PC-3 (cell line): ENCODE measurements around the gene ENTHD1. TPM values are rescaled to one million over a fixed set of nuclear protein-coding genes. Genes with fewer than 3 reads are reported as not detected.

Source experiments
- ATAC-seq: fragments of 200-7000 bp; cut with Tn5 transposase; 2 replicates; pipeline ENCODE4 v1.9.1; 2020; ENCODE audit warnings: mild to moderate bottlenecking, moderate library complexity
- BruUV-seq: library from RNA; stranded (reverse); fragments of 400-500 nt; replicated peaks from 2 replicates; lab custom pipeline; 2021; lab: Mats Ljungman, UMichigan
- CTCF ChIA-PET: fragments of 300-600 bp; sonication (Branson Sonifier 250); formaldehyde crosslinking; loops from one replicate; lab custom pipeline; 2022; ENCODE audit warnings: antibody characterized with exemption; lab: Charles Lee
- POLR2A ChIA-PET: fragments of 300-600 bp; sonication (Branson Sonifier 250); formaldehyde crosslinking; loops from one replicate; lab custom pipeline; 2022; ENCODE audit warnings: antibody characterized with exemption; ENCODE audit not compliant: unreplicated experiment; lab: Charles Lee
- DNase-seq: peaks from one replicate; pipeline ENCODE4 v3.0.0-alpha.2; 2015
- H2AFZ ChIP-seq: fragments of 300-600 bp; sonication (generic); 2 replicates; pipeline ENCODE4 v1.6.0; 2016; ENCODE audit warnings: antibody characterized with exemption, low read length
- H3F3A ChIP-seq: fragments of 300-600 bp; sonication (generic); one replicate; pipeline ENCODE4 v1.6.0; 2017; ENCODE audit warnings: antibody characterized with exemption, low read length, control low read depth, mild to moderate bottlenecking; ENCODE audit not compliant: unreplicated experiment
- H3K27ac ChIP-seq: fragments of 300-600 bp; sonication (generic); 2 replicates; pipeline ENCODE4 v1.5.1; 2016; ENCODE audit warnings: mild to moderate bottlenecking, low read length
- H3K27me3 ChIP-seq: fragments of 300-600 bp; sonication (generic); 2 replicates; pipeline ENCODE4 v1.6.1; 2016; ENCODE audit warnings: low read length, mixed read lengths
- H3K36me3 ChIP-seq: fragments of 300-600 bp; sonication (generic); 2 replicates; pipeline ENCODE4 v1.6.1; 2016; ENCODE audit warnings: low read depth, mixed run types, low read length, mixed read lengths
- H3K4me1 ChIP-seq: fragments of 300-600 bp; sonication (generic); 2 replicates; pipeline ENCODE4 v1.5.1; 2016; ENCODE audit warnings: low read length; ENCODE audit not compliant: insufficient read depth
- H3K4me2 ChIP-seq: fragments of 300-600 bp; sonication (generic); 2 replicates; pipeline ENCODE4 v1.6.0; 2016; ENCODE audit warnings: low read length
- H3K4me3 ChIP-seq: fragments of 300-600 bp; sonication (generic); 2 replicates; pipeline ENCODE4 v1.5.1; 2016; ENCODE audit warnings: mild to moderate bottlenecking, low read length, mixed read lengths
- H3K79me2 ChIP-seq: fragments of 300-600 bp; sonication (generic); 2 replicates; pipeline ENCODE4 v1.6.1; 2017; ENCODE audit warnings: low read length, mixed read lengths
- H3K9ac ChIP-seq: fragments of 300-600 bp; sonication (generic); 2 replicates; pipeline ENCODE4 v1.6.0; 2016; ENCODE audit warnings: mild to moderate bottlenecking, low read length
- H3K9me2 ChIP-seq: fragments of 300-600 bp; sonication (generic); replicated peaks from 2 replicates; pipeline ENCODE4 v1.6.1; 2016; ENCODE audit warnings: mixed run types, low read length, mixed read lengths
- H3K9me3 ChIP-seq: fragments of 300-600 bp; sonication (generic); 2 replicates; pipeline ENCODE4 v1.6.1; 2016; ENCODE audit warnings: low read length, mixed read lengths
- H4K20me1 ChIP-seq: fragments of 300-600 bp; sonication (generic); 2 replicates; pipeline ENCODE4 v1.6.1; 2016; ENCODE audit warnings: low read length, mixed read lengths
- EZH2 ChIP-seq: fragments of 300-600 bp; sonication (generic); IDR thresholded peaks from one replicate; pipeline ENCODE4 v1.6.1; 2017; ENCODE audit warnings: antibody characterized with exemption, mild to moderate bottlenecking, low read length; ENCODE audit not compliant: unreplicated experiment
- EZH2phosphoT487 ChIP-seq: fragments of 300-600 bp; sonication (generic); IDR thresholded peaks from 2 replicates; pipeline ENCODE4 v1.6.1; 2018; ENCODE audit warnings: mild to moderate bottlenecking, antibody characterized with exemption, low read length, borderline replicate concordance
- intact Hi-C: fragments of 100-400 bp; cut with micrococcal nuclease; formaldehyde crosslinking; loops from 2 replicates; pipeline ENCODE4 v1.9.0; 2023
- total RNA-seq: library from RNA; depleted of rRNA; stranded (reverse); fragments of >200 nt; gene quantifications from 2 replicates; pipeline ENCODE4 v1.2.3, GENCODE V29; 2014
- TF ChIP-seq, protein P1 (sequence below): fragments of 300-600 bp; sonication (generic); conservative IDR thresholded peaks from 2 replicates; pipeline ENCODE4 v1.5.1; 2017; ENCODE audit warnings: antibody characterized with exemption, low read depth, mild to moderate bottlenecking, low read length

ENTHD1 gene
- total RNA-seq, 1 experiment from 2014 or later: not detected

DNA sequence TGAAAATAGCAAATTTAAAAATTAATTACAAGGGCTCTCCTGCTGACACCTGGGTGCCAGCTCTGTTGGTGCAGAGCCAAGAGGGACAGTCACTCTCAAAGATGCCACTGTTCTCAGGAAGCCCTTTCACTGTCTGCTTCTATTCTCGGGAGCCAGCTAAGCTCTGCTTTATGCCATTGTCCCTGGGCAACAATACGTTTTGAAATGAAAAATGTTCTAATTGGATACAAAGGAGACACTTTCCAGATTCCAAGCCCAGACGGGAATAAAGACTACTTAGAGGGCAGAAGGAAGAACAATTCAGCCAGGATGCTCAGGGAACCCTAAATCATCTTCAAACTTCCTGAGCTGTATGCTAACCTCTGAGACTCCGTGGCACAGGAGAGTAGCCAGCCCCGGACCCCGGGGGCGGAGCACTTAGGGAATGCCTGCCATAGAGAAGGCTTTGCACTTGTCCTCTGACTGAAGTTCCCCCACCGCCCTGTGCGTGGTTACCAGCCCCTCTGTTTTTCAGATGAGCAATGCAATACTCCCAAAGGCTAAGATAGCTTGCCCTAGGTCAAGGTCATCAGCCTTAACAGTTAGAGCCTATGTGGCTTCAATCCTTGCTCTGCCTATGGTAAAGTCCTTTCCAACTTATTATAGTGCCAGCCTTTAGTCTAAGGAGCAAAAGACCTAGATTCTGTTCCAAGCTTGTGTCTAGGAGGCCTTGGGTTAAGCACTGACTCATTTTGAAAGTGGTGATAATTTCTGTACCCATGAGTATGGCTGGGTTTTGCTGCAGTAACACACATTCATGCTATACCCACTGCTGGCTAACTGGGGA lies 172.1 kb downstream of the ENTHD1 start:
- ATAC-seq: no peak
- POLR2A ChIA-PET: no interaction called here

DNA sequence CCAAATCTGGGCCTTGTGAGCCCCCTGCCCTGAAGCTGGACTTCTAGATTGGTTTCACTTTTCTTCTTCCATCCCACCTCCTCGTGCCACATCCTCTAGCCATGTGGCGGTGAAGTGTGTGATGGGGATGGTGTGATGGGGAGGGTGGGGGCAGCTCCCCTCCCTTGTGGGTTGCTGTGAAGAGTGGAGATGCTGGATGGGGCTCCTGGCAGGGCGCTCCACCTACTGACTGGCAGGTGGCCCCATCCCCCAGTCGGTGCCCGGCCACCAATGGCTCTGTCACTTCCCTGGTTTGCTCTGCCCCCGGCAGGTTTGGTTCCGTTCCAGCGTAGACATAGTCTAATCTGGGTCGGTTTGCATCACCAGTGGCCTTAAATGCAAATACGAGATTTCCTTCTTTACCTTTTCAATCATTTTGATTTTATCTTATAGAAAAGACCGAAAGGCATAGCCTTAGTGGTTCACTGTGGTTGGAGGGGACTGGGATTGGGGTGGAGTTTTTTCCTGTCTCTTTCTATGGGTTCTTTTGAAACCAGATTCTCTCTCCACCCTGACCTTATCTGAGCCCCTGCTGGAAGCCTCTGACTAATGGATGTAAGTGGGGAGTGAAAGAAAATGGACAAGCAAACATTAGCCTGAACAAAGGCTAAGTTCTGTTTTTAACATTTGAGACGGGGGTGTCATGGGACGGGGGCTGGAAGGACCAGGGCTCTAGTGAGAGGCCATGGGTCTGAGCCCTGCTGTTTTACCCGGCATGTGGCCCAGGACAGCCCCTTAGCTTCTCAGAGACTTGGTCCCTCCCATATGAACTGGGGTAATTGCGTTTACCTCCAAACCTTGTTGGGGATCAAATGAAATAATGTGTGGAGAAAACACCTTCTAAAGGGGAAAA lies 173.8 kb downstream of the ENTHD1 start:
- H2AFZ ChIP-seq: no peak overlapping the region
- no peak overlapping the region for H3K9ac ChIP-seq
- no peaks in the 10 kb centered on the region for H4K20me1 ChIP-seq
- ChIA-PET POLR2A (no interaction called here), CTCF (no interaction called here)
- H3K4me3 ChIP-seq: no peak overlapping the region
- intact Hi-C loops: no loop called here
- no peaks in the 10 kb centered on the region for H3K79me2 ChIP-seq
- H3K9me2 ChIP-seq: no peaks in the 10 kb centered on the region
- no peaks in the 10 kb centered on the region for H3K4me1 ChIP-seq
- peaks cover 14% of the 10 kb centered on the region for H3K27me3 ChIP-seq
- no peak overlapping the region for H3K4me2 ChIP-seq
- no peak overlapping the region for H3K27ac ChIP-seq
- BruUV-seq: no TSS peak
- DNase-seq (no peak), ATAC-seq (no peak)
- H3K9me3 ChIP-seq: no peaks in the 10 kb centered on the region
- no peaks in the 10 kb centered on the region for H3K36me3 ChIP-seq
- no peak for TF ChIP-seq EZH2phosphoT487
- no peak for TF ChIP-seq EZH2
- TF ChIP-seq, protein P1, sequence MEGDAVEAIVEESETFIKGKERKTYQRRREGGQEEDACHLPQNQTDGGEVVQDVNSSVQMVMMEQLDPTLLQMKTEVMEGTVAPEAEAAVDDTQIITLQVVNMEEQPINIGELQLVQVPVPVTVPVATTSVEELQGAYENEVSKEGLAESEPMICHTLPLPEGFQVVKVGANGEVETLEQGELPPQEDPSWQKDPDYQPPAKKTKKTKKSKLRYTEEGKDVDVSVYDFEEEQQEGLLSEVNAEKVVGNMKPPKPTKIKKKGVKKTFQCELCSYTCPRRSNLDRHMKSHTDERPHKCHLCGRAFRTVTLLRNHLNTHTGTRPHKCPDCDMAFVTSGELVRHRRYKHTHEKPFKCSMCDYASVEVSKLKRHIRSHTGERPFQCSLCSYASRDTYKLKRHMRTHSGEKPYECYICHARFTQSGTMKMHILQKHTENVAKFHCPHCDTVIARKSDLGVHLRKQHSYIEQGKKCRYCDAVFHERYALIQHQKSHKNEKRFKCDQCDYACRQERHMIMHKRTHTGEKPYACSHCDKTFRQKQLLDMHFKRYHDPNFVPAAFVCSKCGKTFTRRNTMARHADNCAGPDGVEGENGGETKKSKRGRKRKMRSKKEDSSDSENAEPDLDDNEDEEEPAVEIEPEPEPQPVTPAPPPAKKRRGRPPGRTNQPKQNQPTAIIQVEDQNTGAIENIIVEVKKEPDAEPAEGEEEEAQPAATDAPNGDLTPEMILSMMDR: no peak
- no peaks in the 10 kb centered on the region for H3F3A ChIP-seq

More for the DNA sequence above, 172.1 kb downstream of the ENTHD1 start:
- Histone ChIP-seq H3F3A (no peaks in the 10 kb centered on the region), H3K4me3 (no peak overlapping the region), H4K20me1 (no peaks in the 10 kb centered on the region), H3K9me3 (no peaks in the 10 kb centered on the region), H3K36me3 (no peaks in the 10 kb centered on the region), H3K9me2 (no peaks in the 10 kb centered on the region), H3K79me2 (no peaks in the 10 kb centered on the region), H3K4me2 (no peak overlapping the region), H3K4me1 (no peaks in the 10 kb centered on the region), H3K27me3 (peaks cover 13% of the 10 kb centered on the region), H3K27ac (no peak overlapping the region), H2AFZ (no peak overlapping the region), H3K9ac (no peak overlapping the region)
- intact Hi-C loops: no loop called here
- CTCF ChIA-PET: no interaction called here
- BruUV-seq: no TSS peak
- TF ChIP-seq EZH2 (no peak), EZH2phosphoT487 (no peak)
- TF ChIP-seq, protein P1: no peak
- DNase-seq: no peak
